ENCODE results near the gene SPDYE2B.
"Not testable (repeated sequence)": the region's sequence is repeated elsewhere in the genome, so short reads cannot be mapped to it uniquely, and the experiment has no call there.

DNA sequence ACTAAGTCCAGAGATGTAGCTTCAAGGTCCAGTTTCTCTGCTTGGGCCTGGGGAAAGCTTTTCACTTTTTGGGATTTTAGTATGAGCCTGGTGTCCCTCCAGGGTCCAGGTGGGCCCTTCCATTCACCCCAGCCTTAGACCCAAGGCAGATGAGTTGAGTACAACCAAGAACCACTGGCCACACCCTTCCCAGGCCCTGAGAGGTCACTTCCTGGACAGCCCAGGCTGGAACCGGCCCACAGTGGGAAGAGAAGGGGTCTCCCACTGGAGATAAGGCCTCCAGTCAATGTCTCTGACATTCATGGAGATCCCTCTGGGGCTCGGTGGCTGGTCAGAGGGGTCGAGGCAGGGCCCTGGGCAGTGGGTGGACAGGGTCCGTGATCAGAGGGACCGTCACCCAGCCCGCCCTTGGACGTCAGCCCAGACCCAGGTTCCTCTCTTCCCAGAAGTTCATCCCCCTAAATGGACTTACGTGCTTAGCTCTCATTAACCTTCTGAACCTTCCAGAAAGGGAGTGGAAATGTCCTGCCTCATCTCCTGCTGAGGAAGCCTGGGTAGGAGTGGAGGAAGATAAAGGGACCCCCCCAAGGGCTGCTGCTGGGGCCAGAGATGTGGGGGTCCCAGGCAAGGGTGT is 22.7 kb upstream of the SPDYE2B start:
- TF ChIP-seq EZH2 (IDR thresholded peaks at IDR 0.05; ENCODE audit: borderline replicate concordance, insufficient read depth, low read depth, low read length, poor library complexity, severe bottlenecking), result not testable (repeated sequence)
- TF ChIP-seq, protein P1, sequence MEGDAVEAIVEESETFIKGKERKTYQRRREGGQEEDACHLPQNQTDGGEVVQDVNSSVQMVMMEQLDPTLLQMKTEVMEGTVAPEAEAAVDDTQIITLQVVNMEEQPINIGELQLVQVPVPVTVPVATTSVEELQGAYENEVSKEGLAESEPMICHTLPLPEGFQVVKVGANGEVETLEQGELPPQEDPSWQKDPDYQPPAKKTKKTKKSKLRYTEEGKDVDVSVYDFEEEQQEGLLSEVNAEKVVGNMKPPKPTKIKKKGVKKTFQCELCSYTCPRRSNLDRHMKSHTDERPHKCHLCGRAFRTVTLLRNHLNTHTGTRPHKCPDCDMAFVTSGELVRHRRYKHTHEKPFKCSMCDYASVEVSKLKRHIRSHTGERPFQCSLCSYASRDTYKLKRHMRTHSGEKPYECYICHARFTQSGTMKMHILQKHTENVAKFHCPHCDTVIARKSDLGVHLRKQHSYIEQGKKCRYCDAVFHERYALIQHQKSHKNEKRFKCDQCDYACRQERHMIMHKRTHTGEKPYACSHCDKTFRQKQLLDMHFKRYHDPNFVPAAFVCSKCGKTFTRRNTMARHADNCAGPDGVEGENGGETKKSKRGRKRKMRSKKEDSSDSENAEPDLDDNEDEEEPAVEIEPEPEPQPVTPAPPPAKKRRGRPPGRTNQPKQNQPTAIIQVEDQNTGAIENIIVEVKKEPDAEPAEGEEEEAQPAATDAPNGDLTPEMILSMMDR (IDR thresholded peaks at IDR 0.05), result not testable (repeated sequence)

Data from B cell (primary cell).